ENCODE data around the gene VTN. TPM values are rescaled to one million over a fixed set of nuclear protein-coding genes. Genes with fewer than 3 reads are reported as not detected.

The VTN gene
- total and polyA plus RNA-seq, 4 donors: 0.40 to 2.5 (median 1.6) TPM

DNA sequence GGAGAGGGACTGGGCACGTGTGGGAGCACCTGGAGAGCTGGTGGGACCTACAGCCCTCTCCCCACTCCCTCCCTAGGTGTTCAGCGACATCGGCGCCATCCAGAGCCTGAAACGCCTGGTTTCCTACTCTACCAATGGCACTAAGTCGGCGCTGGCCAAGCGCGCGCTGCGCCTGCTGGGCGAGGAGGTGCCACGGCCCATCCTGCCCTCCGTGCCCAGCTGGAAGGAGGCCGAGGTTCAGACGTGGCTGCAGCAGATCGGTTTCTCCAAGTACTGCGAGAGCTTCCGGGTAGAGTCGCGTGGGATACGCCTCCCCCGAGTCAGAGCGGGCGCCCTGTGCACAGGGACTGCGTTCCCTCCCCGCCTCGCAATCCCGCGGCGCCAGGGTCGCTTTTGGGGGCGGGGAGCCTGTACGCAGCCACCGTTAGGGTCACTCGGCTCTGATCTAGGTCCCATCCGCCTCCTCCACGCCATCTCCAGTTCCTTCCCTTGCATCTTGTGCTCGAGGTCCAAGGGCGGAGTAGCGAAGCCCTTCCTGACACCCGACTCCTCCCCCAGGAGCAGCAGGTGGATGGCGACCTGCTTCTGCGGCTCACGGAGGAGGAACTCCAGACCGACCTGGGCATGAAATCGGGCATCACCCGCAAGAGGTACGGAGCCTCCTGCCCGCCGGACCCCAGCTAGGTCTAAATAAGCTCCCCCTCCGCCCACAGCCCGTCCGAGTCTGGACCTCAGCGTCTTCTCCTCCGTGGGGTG lies 14.4 kb upstream of the VTN start:
- Histone ChIP-seq H3K4me1 (ENCODE audit: control insufficient read depth in 5 of 5, insufficient read depth in 5 of 5, low read length in 5 of 5) (peaks cover 0 to 20% (median 0%) of the 10 kb centered on the region in 5 donors), H3K27me3 (ENCODE audit: control insufficient read depth in 3 of 3, insufficient read depth in 3 of 3, low read length in 2 of 3) (peaks cover 0 to 30% (median 6%) of the 10 kb centered on the region in 3 donors), H3K36me3 (ENCODE audit: control insufficient read depth in 4 of 4, insufficient read depth in 4 of 4, low read length in 4 of 4) (peaks cover 0 to 10% (median 4%) of the 10 kb centered on the region in 4 donors), H3K27ac (ENCODE audit: low read depth in 1 of 2, low read length in 1 of 2) (peak overlapping the region in 1 of 2 donors; percentile 59), H3K4me3 (peak overlapping the region; percentile 47), H3K9me3 (ENCODE audit: control insufficient read depth in 4 of 4, insufficient read depth in 3 of 4, low read length in 3 of 4) (no peaks in the 10 kb centered on the region), H3K9ac (ENCODE audit: insufficient read depth in 1 of 2, low read length in 2 of 2) (no peak overlapping the region)
- ATAC-seq (ENCODE audit: insufficient read depth, low FRiP score) (peak; percentile 86), DNase-seq (peak in 2 of 3 donors; percentile 26 to 30)
- TF ChIP-seq, protein P1, sequence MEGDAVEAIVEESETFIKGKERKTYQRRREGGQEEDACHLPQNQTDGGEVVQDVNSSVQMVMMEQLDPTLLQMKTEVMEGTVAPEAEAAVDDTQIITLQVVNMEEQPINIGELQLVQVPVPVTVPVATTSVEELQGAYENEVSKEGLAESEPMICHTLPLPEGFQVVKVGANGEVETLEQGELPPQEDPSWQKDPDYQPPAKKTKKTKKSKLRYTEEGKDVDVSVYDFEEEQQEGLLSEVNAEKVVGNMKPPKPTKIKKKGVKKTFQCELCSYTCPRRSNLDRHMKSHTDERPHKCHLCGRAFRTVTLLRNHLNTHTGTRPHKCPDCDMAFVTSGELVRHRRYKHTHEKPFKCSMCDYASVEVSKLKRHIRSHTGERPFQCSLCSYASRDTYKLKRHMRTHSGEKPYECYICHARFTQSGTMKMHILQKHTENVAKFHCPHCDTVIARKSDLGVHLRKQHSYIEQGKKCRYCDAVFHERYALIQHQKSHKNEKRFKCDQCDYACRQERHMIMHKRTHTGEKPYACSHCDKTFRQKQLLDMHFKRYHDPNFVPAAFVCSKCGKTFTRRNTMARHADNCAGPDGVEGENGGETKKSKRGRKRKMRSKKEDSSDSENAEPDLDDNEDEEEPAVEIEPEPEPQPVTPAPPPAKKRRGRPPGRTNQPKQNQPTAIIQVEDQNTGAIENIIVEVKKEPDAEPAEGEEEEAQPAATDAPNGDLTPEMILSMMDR (IDR thresholded peaks at IDR 0.05; ENCODE audit: control extremely low read depth, extremely low read depth): no peak
- 9 to 18% methylated on average over 56 of the region's 56 CpGs for WGBS, 2 donors

DNA sequence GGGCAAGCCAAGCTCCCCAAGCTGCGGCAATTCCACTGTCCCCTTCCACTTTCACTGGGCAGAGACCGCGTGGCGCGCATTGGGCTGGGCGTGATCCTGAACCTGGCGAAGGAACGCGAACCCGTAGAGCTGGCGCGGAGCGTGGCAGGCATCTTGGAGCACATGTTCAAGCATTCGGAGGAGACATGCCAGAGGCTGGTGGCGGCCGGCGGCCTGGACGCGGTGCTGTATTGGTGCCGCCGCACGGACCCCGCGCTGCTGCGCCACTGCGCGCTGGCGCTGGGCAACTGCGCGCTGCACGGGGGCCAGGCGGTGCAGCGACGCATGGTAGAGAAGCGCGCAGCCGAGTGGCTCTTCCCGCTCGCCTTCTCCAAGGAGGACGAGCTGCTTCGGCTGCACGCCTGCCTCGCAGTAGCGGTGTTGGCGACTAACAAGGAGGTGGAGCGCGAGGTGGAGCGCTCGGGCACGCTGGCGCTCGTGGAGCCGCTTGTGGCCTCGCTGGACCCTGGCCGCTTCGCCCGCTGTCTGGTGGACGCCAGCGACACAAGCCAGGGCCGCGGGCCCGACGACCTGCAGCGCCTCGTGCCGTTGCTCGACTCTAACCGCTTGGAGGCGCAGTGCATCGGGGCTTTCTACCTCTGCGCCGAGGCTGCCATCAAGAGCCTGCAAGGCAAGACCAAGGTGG lies 11.2 kb upstream of the VTN start:
- H3K4me3 ChIP-seq: no peak overlapping the region
- 23 to 28% methylated on average over 72 of the region's 72 CpGs for WGBS, 2 donors
- ATAC-seq (ENCODE audit: insufficient read depth, low FRiP score): no peak

DNA sequence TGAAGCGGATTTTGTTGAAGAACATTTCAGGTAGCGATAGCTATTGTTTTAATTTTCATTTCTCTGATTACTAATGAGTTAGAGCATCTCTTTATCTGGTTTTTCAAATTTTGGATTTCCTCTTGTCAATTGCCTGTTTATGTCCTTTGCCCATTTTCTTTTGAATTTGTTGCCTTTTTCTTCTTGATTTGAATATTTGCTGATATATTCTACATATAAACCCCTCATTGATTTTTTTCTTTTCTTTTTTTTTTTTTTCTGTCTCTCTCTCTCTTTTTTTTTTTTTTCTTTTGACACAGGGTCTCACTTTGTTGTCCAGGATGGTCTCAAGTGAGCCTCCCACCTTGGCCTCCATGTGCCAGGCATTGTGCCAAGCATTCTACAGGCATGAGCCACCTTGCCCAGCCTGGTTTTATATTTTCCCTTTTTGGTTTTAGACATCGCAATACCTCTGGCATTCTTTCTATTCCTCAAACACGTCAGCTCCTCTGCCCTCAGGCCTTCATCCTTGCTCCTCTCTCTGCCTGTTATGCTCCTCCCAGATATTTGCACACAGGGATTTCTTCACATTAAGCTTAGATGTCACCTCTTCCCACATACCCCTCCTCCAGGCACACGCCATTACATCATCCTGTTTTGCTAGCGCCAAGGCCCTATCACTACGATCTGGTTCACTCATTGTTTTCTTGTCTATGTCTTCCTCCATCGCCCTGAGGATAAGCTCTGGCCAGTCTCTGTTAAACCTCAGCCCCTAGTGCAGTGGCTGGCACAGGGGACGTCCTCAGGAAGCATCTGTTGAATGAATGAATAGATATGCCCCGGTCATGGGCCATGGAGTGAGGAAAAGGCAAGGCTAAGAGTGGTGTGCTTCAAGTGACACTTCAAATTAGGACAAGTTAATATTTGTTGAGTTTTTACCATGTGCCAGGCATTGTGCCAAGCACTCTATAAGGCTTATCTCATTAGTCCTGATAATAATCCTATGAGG lies 10.0 kb upstream of the VTN start:
- H3K4me3 ChIP-seq: no peak overlapping the region
- H3K27ac ChIP-seq (ENCODE audit: low read depth in 1 of 2, low read length in 1 of 2): peak overlapping the region in 1 of 2 donors; percentile 9
- peaks cover 0 to 33% (median 6%) of the 10 kb centered on the region in 3 donors for H3K27me3 ChIP-seq (ENCODE audit: control insufficient read depth in 3 of 3, insufficient read depth in 3 of 3, low read length in 2 of 3)
- peaks cover 0 to 17% (median 0%) of the 10 kb centered on the region in 5 donors for H3K4me1 ChIP-seq (ENCODE audit: control insufficient read depth in 5 of 5, insufficient read depth in 5 of 5, low read length in 5 of 5)
- ATAC-seq (ENCODE audit: insufficient read depth, low FRiP score) (no peak), DNase-seq (peak in 2 of 3 donors; percentile 38 to 64)
- H3K9me3 ChIP-seq (ENCODE audit: control insufficient read depth in 4 of 4, insufficient read depth in 3 of 4, low read length in 3 of 4): no peaks in the 10 kb centered on the region
- WGBS, 2 donors: 37 to 53% methylated on average over 10 of the region's 10 CpGs
- H3K9ac ChIP-seq (ENCODE audit: insufficient read depth in 1 of 2, low read length in 2 of 2): no peak overlapping the region
- TF ChIP-seq, protein P1 (IDR thresholded peaks at IDR 0.05; ENCODE audit: control extremely low read depth, extremely low read depth): no peak
- peaks cover 0 to 4% (median 0%) of the 10 kb centered on the region in 4 donors for H3K36me3 ChIP-seq (ENCODE audit: control insufficient read depth in 4 of 4, insufficient read depth in 4 of 4, low read length in 4 of 4)

More for the DNA sequence above, 11.2 kb upstream of the VTN start:
- peak overlapping the region in 1 of 2 donors; percentile 20 for H3K27ac ChIP-seq (ENCODE audit: low read depth in 1 of 2, low read length in 1 of 2)
- TF ChIP-seq, protein P1 (IDR thresholded peaks at IDR 0.05; ENCODE audit: control extremely low read depth, extremely low read depth): no peak
- peak in 2 of 3 donors; percentile 26 to 32 for DNase-seq
- peaks cover 0 to 20% (median 0%) of the 10 kb centered on the region in 5 donors for H3K4me1 ChIP-seq (ENCODE audit: control insufficient read depth in 5 of 5, insufficient read depth in 5 of 5, low read length in 5 of 5)
- H3K9me3 ChIP-seq (ENCODE audit: control insufficient read depth in 4 of 4, insufficient read depth in 3 of 4, low read length in 3 of 4): no peaks in the 10 kb centered on the region
- H3K9ac ChIP-seq (ENCODE audit: insufficient read depth in 1 of 2, low read length in 2 of 2): no peak overlapping the region
- H3K27me3 ChIP-seq (ENCODE audit: control insufficient read depth in 3 of 3, insufficient read depth in 3 of 3, low read length in 2 of 3): peaks cover 0 to 33% (median 6%) of the 10 kb centered on the region in 3 donors
- H3K36me3 ChIP-seq (ENCODE audit: control insufficient read depth in 4 of 4, insufficient read depth in 4 of 4, low read length in 4 of 4): peaks cover 0 to 4% (median 0%) of the 10 kb centered on the region in 4 donors

All from lung (tissue), 12 donors.